Astrocyte (in vitro differentiated cells and primary cell): ENCODE data around the gene IQCC.

Source experiments
- CTCF ChIP-seq: IDR thresholded peaks from 2 replicates; pipeline ENCODE4 v1.5.1; 2011; ENCODE audit warnings: low read depth, mild to moderate bottlenecking, inconsistent platforms, low read length, moderate library complexity; ENCODE audit not compliant: insufficient read depth
- EZH2 ChIP-seq: IDR thresholded peaks from 2 replicates; pipeline ENCODE4 v1.6.1; 2012; ENCODE audit warnings: mild to moderate bottlenecking, low read length, inconsistent platforms; ENCODE audit not compliant: insufficient read depth

- TF ChIP-seq CTCF (no peak), EZH2 (no peak)
Measured at GRCh38 chr1:32187850-32188249, 17.6 kb upstream of the IQCC start.
